Omental fat pad (tissue), 4 donors: ENCODE data around the gene GDF2. TPM values are rescaled to one million over a fixed set of nuclear protein-coding genes. Genes with fewer than 3 reads are reported as not detected.

ENCODE experiments used
- ATAC-seq: fragments of 150-250 bp; one replicate; pipeline ENCODE4 v1.9.1; 2016; ENCODE audit warnings: mild to moderate bottlenecking, moderate library complexity; ENCODE audit not compliant: low FRiP score
- DNase-seq: peaks from one replicate; pipeline ENCODE4 v3.0.0-alpha.2; 2019; ENCODE audit warnings: low spot score
- total RNA-seq, 4 donors: library from RNA; depleted of rRNA; stranded (reverse); fragments of >200 nt; gene quantifications; one replicate each; pipeline ENCODE4 v1.1.0, GENCODE V29; 2016
- TF ChIP-seq, protein P1 (sequence below), 3 donors: fragments of 450-650 bp; IDR thresholded peaks; one replicate each; pipeline ENCODE4 v1.5.1; 2016 to 2017; ENCODE audit warnings: antibody characterized with exemption in 3 of 3, mild to moderate bottlenecking in 3 of 3, moderate library complexity in 2 of 3

Gene GDF2
- total RNA-seq, 4 donors from 2014 or later, result not detected

DNA sequence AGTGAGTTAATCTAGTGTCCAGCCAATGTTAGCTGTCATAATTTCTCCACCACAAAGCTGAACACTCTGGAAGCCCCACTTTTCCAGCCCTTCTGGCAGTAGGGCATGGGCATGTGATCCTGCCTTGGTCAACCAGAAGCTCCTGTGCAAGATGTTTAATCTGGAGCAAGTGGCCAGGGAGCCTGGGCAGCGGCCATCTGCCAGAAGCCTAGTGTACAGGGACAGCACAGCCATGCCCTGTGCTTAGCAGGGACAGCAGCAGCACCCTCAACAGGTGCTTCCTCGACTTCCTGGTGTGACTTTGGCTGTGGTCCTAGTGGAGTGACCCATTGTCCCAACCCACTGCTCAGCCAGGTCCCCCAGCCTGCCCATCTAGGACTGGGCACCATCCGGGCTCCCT is 36.2 kb downstream of the GDF2 start:
- TF ChIP-seq, protein P1, sequence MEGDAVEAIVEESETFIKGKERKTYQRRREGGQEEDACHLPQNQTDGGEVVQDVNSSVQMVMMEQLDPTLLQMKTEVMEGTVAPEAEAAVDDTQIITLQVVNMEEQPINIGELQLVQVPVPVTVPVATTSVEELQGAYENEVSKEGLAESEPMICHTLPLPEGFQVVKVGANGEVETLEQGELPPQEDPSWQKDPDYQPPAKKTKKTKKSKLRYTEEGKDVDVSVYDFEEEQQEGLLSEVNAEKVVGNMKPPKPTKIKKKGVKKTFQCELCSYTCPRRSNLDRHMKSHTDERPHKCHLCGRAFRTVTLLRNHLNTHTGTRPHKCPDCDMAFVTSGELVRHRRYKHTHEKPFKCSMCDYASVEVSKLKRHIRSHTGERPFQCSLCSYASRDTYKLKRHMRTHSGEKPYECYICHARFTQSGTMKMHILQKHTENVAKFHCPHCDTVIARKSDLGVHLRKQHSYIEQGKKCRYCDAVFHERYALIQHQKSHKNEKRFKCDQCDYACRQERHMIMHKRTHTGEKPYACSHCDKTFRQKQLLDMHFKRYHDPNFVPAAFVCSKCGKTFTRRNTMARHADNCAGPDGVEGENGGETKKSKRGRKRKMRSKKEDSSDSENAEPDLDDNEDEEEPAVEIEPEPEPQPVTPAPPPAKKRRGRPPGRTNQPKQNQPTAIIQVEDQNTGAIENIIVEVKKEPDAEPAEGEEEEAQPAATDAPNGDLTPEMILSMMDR (IDR thresholded peaks at IDR 0.05), result no peak
- ATAC-seq (no peak), DNase-seq (no peak)

DNA sequence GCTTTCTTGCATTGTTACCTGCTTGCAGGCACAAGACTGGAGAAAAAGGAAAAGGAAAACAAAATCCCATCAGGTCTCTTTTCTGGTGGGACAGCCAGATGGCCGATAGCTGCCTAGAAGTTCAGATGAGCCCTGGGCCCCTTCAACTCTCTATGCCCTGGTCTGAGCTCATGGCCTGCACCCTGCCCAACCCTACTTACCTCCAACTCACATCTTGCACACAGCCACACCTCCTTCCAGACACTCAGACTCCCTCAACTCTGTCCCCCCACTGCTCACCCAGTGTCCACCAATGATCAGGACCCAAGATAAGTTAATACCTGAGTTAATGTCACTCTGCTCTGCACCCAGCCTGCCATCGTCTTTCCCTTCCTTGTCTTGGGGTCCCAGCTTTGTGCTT is 36.8 kb downstream of the GDF2 start:
- ATAC-seq, result no peak
- TF ChIP-seq, protein P1 (IDR thresholded peaks at IDR 0.05), result no peak
- no peak for DNase-seq

DNA sequence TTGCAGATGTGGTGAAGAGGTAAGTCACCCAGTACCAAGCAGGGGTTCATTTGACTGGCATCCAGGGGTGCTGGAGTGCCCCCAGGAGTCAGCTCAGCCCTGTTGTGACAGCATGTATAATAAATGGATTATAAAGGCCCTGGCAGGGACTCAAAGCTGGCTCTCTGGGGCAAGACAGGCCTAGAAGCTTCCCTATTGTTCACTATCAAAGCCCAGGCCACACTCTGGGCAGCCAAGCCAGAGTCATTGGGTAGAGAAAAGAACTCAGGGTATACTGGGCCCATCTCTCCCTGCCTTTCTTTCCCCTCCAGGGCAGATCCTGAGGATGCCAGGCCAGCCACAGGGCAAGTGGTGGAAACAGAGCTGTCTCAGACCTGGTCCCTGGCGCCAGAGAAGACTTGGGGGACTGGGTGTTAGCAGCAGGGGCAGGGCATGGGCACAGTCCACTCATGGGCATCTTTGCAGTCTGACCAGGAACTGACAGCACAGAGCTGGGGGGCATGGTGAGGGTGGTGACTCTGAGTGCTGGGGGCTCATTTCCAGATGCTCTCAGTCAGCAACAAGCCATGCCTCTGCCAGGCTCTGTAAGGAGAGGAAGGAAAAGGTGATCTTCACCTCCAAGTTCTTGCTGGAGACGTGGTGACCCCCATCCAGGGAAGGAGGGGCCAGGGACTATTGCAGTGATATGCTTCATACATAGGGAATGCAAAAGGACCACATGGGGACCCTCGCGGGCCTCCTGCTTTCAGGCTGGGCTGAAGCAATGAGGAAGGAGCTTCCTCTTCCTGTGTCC is 37.6 kb downstream of the GDF2 start:
- no peak for ATAC-seq
- TF ChIP-seq, protein P1 (IDR thresholded peaks at IDR 0.05), result no peak
- DNase-seq, result no peak

DNA sequence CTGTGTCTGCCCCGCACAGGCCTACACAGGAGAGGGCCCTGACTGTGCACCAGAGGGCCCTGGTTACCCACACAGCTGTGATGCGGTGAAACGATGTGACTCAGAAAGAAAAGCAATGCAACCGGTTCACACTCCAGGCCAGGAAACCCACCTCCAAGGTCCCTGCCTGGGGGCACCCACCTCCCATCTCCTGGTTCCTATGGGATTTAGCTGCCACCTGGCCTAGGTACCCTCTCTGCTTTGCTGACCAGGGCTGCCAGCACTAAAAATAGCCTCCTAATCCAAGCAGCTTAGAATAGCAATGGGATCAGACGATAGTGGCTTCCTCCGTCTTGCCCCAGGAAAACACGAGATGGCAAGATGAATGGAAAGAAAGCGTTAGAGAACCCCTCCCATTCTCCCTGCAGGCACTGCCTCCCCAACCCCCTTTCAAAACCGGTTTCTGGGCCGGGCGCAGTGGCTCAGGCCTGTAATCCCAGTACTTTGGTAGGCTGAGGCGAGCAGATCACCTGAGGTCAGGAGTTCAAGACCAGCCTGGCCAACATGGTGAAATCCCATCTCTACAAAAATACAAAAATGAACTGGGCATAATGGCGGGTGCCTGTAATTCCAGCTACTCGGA is 38.3 kb downstream of the GDF2 start:
- no peak for DNase-seq
- ATAC-seq, result no peak
- TF ChIP-seq, protein P1 (IDR thresholded peaks at IDR 0.05), result no peak

DNA sequence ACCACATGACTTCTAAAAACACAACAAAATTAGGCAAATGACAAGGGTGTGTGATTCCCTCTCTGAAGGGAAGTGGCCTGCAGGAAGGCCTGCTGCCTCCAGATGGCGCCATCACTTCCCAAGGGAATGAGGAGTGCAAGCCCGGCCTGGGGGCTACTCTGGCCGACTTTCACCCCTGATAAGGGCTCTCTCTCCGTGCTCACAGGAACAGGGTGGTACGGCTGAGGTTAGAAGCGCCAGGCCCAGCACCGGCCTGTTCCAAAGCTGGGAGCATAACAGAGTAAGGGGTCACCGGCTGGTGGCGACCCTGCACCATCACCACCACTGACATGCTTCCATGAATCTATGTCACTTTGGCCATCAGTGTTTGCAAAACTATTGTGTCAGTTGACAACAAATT is 39.0 kb downstream of the GDF2 start:
- ATAC-seq (no peak), DNase-seq (no peak)
- TF ChIP-seq, protein P1 (IDR thresholded peaks at IDR 0.05), result no peak

DNA sequence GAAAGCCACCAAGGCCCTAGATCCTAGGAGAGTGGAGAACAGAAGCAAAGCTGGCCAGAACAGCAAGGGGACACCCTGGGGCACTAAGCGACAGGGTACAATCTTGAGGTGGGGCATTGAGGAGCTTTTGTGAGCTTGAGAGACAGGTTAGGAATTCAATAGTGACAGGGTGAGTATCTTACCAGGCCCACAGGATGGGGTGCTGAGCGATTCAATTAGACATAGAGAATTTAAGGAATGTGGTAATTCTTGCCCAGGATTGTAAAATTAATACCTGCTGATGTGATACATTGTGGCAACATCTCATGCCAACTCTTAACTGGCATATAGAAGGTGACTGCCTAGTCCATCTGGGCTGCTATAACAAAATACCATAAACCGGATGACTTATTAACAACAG is 39.9 kb downstream of the GDF2 start:
- ATAC-seq (no peak), DNase-seq (no peak)
- TF ChIP-seq, protein P1 (IDR thresholded peaks at IDR 0.05), result no peak

DNA sequence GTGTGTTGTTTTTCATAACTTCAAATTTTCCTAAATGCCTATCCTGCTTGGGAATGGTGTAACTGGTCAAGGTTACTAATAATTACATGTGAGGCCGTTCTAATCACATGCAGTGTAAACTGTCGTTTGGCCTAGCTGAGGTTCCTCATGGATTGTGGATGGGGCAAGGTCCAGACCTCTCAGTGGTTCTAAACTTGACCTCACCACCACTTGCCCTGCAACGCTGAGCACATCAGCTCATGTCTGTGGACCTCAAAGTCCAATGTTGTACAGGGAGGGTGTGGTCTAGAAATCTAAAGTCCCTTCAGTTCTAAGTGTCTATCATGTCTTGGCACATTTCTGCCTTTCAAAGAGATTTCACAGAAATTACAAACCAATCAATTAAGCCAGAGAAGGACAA is 41.5 kb downstream of the GDF2 start:
- ATAC-seq (no peak), DNase-seq (no peak)
- TF ChIP-seq, protein P1 (IDR thresholded peaks at IDR 0.05), result no peak
